AG04450 (cell line): ENCODE data around the gene CHAF1B. TPM values are rescaled to one million over a fixed set of nuclear protein-coding genes. Genes with fewer than 3 reads are reported as not detected.

Source experiments
- CTCF ChIA-PET: fragments of 300-600, 350-600 bp; formaldehyde crosslinking; extraction: SDS; loops from one replicate; lab custom pipeline; 2022; ENCODE audit warnings: antibody characterized with exemption, inconsistent platforms; lab: Charles Lee
- POLR2A ChIA-PET: fragments of 350-600 bp; formaldehyde crosslinking; extraction: SDS; loops from one replicate; lab custom pipeline; 2021; ENCODE audit warnings: antibody characterized with exemption, inconsistent platforms; lab: Yijun Ruan, JAX
- DNase-seq: peaks from one replicate; pipeline ENCODE4 v3.0.0-alpha.2; 2011; ENCODE audit warnings: low read depth, low spot score
- H3K27ac ChIP-seq: one replicate; pipeline ENCODE4 v1.5.1; 2012; ENCODE audit warnings: low read depth, low read length, control low read depth
- H3K27me3 ChIP-seq: one replicate; pipeline ENCODE4 v1.6.0; 2012; ENCODE audit warnings: low read length; ENCODE audit not compliant: control insufficient read depth, insufficient read depth
- H3K4me3 ChIP-seq: 2 replicates; pipeline ENCODE4 v1.5.1; 2011; ENCODE audit warnings: mild to moderate bottlenecking, low read depth, low read length, control low read depth
- H3K9me3 ChIP-seq: 2 replicates; pipeline ENCODE4 v1.5.1; 2012; ENCODE audit warnings: low read length; ENCODE audit not compliant: control insufficient read depth, insufficient read depth
- CTCF ChIP-seq: IDR thresholded peaks from 2 replicates; pipeline ENCODE4 v1.5.1; 2011; ENCODE audit warnings: low read depth, low read length, control low read depth, inconsistent platforms
- polyA plus RNA-seq: library from polyadenylated mRNA; depleted of rRNA; stranded (reverse); fragments of >200 nt; gene quantifications from 2 replicates; pipeline ENCODE4 v1.2.3, GENCODE V29; 2011

CHAF1B gene
- polyA plus RNA-seq, 1 experiment = 3.7 TPM

DNA sequence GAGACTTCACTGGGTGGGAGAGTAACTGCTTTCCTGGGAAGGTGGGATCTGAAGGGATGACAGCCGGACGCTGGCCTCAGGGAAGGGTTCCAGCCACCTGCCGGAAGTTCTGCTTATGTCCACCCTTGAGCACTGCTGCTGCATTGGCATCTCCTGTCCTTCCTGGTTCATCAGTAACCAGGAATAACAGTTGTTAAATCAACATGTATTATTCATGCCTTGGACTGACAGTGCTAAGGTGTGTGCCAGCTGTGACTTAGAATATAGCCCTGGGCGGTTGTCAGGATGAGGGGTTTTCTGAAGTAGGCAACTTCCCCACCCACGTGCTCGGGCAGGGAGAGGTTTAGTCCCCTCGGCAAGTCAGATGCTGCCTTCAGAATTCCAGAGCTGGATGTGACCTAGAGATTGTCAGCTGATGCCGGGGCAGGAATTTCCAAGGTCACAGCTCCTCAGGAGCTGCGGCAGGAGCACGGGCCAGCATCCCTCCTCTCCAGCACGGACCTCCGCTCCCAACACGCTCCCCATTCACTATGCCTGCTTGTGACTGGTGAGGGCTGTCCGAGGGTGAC is 76.8 kb downstream of the CHAF1B start:
- Histone ChIP-seq H3K9me3 (no peaks in the 10 kb centered on the region), H3K4me3 (no peak overlapping the region), H3K27me3 (no peaks in the 10 kb centered on the region), H3K27ac (no peak overlapping the region)
- no peak for DNase-seq
- POLR2A ChIA-PET = no interaction called here
- no peak for TF ChIP-seq CTCF
- CTCF ChIA-PET = no interaction called here

DNA sequence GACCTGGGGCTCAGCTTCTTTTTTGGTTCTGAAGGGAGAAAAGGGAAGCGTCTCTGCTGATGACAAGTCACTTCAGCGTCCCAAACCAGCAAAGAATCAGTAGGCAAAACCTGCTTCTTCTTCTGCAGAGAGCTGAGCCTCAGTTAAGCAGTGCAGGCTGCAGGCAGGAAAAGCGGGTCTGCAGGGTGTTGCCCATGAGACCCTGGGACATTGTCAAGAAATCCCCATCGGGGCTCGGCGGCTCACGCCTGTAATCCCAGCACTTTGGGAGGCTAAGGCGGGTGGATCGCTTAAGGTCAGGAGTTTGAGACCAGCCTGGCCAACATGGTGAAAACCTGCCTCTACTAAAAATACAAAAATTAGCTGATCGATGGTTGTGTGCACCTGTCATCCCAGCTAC is 78.0 kb downstream of the CHAF1B start:
- DNase-seq = no peak
- Histone ChIP-seq H3K27me3 (no peaks in the 10 kb centered on the region), H3K27ac (no peak overlapping the region), H3K9me3 (no peaks in the 10 kb centered on the region), H3K4me3 (no peak overlapping the region)
- no peak for TF ChIP-seq CTCF
- ChIA-PET CTCF (no interaction called here), POLR2A (no interaction called here)

DNA sequence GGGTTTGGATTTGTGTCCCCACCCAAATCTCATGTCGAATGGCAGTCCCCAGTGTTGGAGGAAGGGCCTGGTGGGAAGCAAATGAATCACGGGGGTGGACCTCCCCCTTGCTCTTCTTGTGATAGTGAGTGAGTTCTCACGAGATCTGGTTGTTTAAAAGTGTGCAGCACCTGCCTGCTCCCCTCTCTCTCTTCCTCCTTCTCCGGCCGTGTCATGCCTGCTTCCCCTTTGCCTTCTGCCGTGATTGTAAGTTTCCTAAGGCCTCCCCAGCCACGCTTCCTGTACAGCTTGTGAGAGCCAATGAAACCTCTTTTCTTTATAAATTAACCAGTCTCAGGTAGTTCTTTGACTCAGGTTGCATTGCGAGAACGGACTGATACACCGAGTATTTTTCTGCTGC is 78.8 kb downstream of the CHAF1B start:
- H3K4me3 ChIP-seq = no peak overlapping the region
- no peak overlapping the region for H3K27ac ChIP-seq
- DNase-seq = no peak
- no peaks in the 10 kb centered on the region for H3K9me3 ChIP-seq
- ChIA-PET CTCF (no interaction called here), POLR2A (no interaction called here)
- no peak for TF ChIP-seq CTCF
- no peaks in the 10 kb centered on the region for H3K27me3 ChIP-seq

DNA sequence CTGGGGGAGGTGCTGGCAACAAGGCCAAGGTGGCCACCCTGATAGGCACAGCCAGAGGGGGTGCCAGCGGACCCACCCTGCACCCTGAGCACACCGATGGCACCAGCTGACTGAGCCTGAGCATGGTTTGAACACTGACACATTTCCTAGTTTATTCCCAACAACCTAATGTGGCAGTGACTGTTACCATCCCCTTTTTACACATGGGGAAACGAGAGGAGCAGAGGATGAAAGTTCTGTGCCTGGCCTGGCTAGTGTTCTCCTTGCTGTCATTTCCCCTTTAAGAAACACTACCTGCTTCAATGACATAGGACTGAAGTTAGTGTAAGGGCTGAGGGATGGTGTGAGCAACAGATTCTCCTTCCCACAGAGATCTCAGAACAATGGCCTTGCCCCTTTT is 79.4 kb downstream of the CHAF1B start:
- ChIA-PET CTCF (no interaction called here), POLR2A (no interaction called here)
- H3K27ac ChIP-seq = no peak overlapping the region
- TF ChIP-seq CTCF = no peak
- no peaks in the 10 kb centered on the region for H3K9me3 ChIP-seq
- H3K27me3 ChIP-seq = no peaks in the 10 kb centered on the region
- H3K4me3 ChIP-seq = no peak overlapping the region
- no peak for DNase-seq

DNA sequence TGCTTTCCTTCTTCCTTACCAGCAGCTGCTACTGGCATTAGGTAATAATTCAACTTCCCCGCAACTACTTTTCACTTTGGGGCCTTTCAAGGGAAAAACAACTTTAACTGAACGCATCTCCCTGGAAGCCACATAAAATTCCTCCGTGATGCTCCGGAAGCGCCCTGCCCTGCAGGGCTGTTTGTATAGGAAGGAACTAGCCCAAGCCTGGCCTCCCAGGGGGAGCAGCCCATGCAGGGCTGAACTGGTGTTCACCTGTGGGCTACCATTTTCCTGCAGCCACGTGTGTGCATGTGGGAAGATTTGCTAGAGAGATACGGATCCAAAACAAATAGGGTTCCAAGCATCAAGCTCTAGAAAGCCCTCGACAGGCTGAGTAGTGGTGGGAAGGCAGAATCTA is 80.3 kb downstream of the CHAF1B start:
- H3K9me3 ChIP-seq = peaks cover 3% of the 10 kb centered on the region; the same call in 1 of the 2 replicates
- DNase-seq = no peak
- ChIA-PET CTCF (no interaction called here), POLR2A (no interaction called here)
- no peak overlapping the region for H3K4me3 ChIP-seq
- no peak for TF ChIP-seq CTCF
- no peaks in the 10 kb centered on the region for H3K27me3 ChIP-seq
- H3K27ac ChIP-seq = no peak overlapping the region
